A549 (cell line): ENCODE data around the gene ZBTB8OS.

Source experiments
- CTCF ChIP-seq: fragments of >200 bp; sonication (Bioruptor Twin); formaldehyde crosslinking; IDR thresholded peaks from 3 replicates; pipeline ENCODE4 v1.5.1; 2016
- RAD21 ChIP-seq, 2 experiments: fragments of >200 bp in 1 of 2; sonication (Bioruptor Twin) in 1 of 2; formaldehyde crosslinking in 1 of 2; IDR thresholded peaks in 1 of 2; conservative IDR thresholded peaks in 1 of 2; 2 replicates in 1 of 2; 3 replicates in 1 of 2; pipeline ENCODE4 v1.6.1; 2012 to 2018; ENCODE audit warnings: inconsistent platforms in 1 of 2

- TF ChIP-seq RAD21 (conservative IDR thresholded peaks at IDR 0.05 in 1 of 2, IDR thresholded peaks at IDR 0.05 in 1 of 2): no peak
- no peak for TF ChIP-seq CTCF
Measured at GRCh38 chr1:32650248-32650751, at the start of gene ZBTB8OS.
